Thymus (tissue), 11 donors: ENCODE measurements around the gene CHCHD4. TPM values are rescaled to one million over a fixed set of nuclear protein-coding genes. Genes with fewer than 3 reads are reported as not detected.

Experiments used
- DNase-seq, 9 donors: peaks; one replicate each; pipeline ENCODE4 v3.0.0-alpha.2; 2013; ENCODE audit warnings: low spot score in 9 of 9, low read depth in 6 of 9, missing footprints in 1 of 9
- H3K27ac ChIP-seq, 2 donors: one replicate each; pipeline ENCODE4 v1.5.1; 2013; ENCODE audit warnings: control low read depth in 1 of 2, low read depth in 1 of 2, low read length in 1 of 2, mild to moderate bottlenecking in 1 of 2, moderate library complexity in 1 of 2
- H3K27me3 ChIP-seq, 2 donors: one replicate each; pipeline ENCODE4 v1.5.1; 2013; ENCODE audit warnings: low read length in 1 of 2; ENCODE audit not compliant: control insufficient read depth in 2 of 2, insufficient read depth in 1 of 2
- H3K36me3 ChIP-seq, 2 donors: one replicate each; pipeline ENCODE4 v1.5.1; 2013; ENCODE audit warnings: low read length in 1 of 2, mild to moderate bottlenecking in 1 of 2, moderate library complexity in 1 of 2; ENCODE audit not compliant: control insufficient read depth in 2 of 2, insufficient read depth in 2 of 2
- H3K4me1 ChIP-seq, 2 donors: one replicate each; pipeline ENCODE4 v1.5.1; 2013; ENCODE audit warnings: low read length in 2 of 2; ENCODE audit not compliant: control insufficient read depth in 2 of 2, insufficient read depth in 2 of 2
- H3K4me3 ChIP-seq, 2 donors: one replicate each; pipeline ENCODE4 v1.5.1; 2013; ENCODE audit warnings: low read length in 2 of 2, control low read depth in 1 of 2, mild to moderate bottlenecking in 1 of 2
- H3K9me3 ChIP-seq, 2 donors: one replicate each; pipeline ENCODE4 v1.5.1; 2013; ENCODE audit warnings: low read length in 1 of 2, mild to moderate bottlenecking in 1 of 2; ENCODE audit not compliant: control insufficient read depth in 2 of 2, insufficient read depth in 1 of 2
- WGBS: extraction: QIAGEN DNeasy Blood & Tissue Kit; methylation state at CpG from one replicate; pipeline ENCODE4 v1.1.7; 2013; 5-methylcytosine and 5-hydroxymethylcytosine counted together
- polyA plus RNA-seq: library from polyadenylated mRNA; stranded (reverse); fragments of 200-250 nt; gene quantifications from one replicate; pipeline ENCODE4 v1.2.3, GENCODE V29; 2013
- total RNA-seq: library from RNA; stranded (reverse); fragments of 120-200 nt; gene quantifications from one replicate; pipeline ENCODE4 v1.2.4, GENCODE V29; 2013
- donor health status: healthy.

The CHCHD4 gene
- total and polyA plus RNA-seq, 2 donors: 10.8 to 14.4 TPM

DNA sequence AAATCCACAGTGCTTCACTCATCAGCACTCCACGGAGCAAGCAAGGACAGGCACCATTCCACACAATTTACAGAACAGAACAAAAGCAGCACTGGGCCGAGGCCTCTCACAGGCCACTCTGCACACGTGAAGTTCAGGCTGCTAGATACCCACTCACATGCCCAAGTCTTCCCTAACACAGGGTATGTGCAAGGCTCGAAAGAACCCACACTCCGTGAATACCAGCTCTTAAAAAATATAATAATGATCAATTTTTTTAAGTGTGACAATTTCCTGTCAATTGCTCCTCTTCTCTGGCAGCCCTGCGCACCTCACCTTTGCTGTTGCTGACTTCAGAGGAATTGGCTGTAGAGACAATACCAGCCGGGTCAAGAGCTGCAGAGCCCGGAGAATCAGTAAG is 34.8 kb upstream of the CHCHD4 start:
- no peaks in the 10 kb centered on the region for H3K27me3 ChIP-seq
- no peak overlapping the region for H3K4me3 ChIP-seq
- peaks cover 0 to 2% of the 10 kb centered on the region in 2 donors for H3K9me3 ChIP-seq
- 99% methylated on average over 8 of the region's 8 CpGs for WGBS
- peaks cover 0 to 13% of the 10 kb centered on the region in 2 donors for H3K4me1 ChIP-seq
- peaks cover 52 to 77% of the 10 kb centered on the region in 2 donors for H3K36me3 ChIP-seq
- no peak for DNase-seq
- no peak overlapping the region for H3K27ac ChIP-seq

DNA sequence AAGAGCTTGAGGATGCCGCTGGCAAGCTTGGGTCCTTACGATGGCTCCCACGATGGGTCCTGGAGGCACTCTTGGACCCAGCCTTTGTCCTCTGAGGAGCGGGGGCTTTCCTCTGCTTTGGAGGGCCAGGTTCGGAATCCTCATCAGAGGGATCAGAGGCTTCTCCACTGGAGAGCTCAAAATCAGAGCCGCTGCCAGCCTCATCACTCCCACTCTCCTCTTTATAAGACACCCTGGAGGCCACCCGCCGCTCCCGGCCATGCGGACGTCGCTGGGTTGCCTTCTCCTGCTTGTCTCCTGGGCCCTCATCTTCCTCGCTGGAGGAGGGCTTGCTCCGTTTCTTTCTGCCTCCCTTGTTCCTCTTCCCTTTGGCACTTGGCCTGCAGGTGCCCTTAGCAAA is 33.7 kb upstream of the CHCHD4 start:
- H3K27ac ChIP-seq: no peak overlapping the region
- DNase-seq: no peak
- peaks cover 0 to 15% of the 10 kb centered on the region in 2 donors for H3K4me1 ChIP-seq
- H3K36me3 ChIP-seq: peaks cover 49 to 79% of the 10 kb centered on the region in 2 donors
- H3K27me3 ChIP-seq: no peaks in the 10 kb centered on the region
- peaks cover 0 to 2% of the 10 kb centered on the region in 2 donors for H3K9me3 ChIP-seq
- WGBS: 94% methylated on average over 14 of the region's 14 CpGs
- no peak overlapping the region for H3K4me3 ChIP-seq

DNA sequence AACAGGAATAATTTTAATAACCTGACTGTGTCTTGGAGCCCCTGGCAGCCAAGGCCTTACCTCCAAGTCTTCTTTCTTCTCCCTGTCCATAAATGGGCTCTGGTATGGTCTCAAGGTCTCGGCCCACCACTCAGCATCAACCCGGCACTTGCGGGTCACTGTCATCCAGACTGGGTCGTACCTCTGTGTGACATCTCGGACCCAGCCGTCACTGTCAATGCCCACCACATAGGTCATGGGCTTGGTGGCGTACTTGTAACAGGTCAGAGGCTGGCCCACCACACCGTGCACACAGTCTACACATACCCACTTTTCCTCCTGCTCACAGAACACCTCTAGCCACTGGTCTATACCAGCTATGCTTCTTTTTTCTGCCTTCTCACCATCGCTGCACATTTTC is 33.3 kb upstream of the CHCHD4 start:
- Histone ChIP-seq H3K27me3 (no peaks in the 10 kb centered on the region), H3K4me3 (no peak overlapping the region), H3K4me1 (peaks cover 0 to 15% of the 10 kb centered on the region in 2 donors), H3K27ac (no peak overlapping the region), H3K9me3 (peaks cover 0 to 2% of the 10 kb centered on the region in 2 donors), H3K36me3 (peaks cover 50 to 78% of the 10 kb centered on the region in 2 donors)
- WGBS: over 99% methylated on average over 9 of the region's 9 CpGs
- no peak for DNase-seq

DNA sequence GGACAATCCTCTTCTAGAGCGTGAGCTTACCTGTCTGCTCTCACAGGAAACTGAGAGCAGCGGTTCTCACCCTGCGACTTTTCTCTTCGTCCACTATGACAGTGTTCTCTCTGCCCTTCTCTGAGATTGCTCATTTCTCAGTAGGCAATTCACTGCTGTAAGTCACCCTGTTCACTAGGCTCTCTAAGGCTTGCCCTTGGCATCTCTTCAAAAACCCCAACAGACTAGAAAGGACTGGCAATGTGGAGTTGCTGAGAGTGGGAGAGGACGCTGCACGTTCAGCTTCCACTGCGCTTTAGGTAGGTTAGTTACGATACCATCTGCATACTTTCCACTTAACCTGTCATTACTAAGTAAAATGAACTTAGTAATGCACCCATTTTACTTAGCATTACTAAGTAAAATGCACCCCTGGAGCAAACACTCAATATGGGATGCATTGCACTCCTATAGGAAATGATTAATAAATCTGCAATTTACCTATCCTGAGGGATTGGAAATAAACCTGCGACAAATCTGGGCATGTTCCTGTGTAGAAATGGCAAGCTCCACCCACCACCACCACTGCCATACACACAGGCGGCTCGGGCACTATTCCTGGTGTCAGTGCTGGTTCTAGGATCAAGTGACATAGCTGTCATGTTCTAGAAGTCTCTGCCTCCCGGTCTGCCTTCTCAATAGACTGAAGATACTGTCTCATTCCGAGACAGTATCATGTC is 32.3 kb upstream of the CHCHD4 start:
- 87% methylated on average over 13 of the region's 13 CpGs for WGBS
- DNase-seq: no peak

DNA sequence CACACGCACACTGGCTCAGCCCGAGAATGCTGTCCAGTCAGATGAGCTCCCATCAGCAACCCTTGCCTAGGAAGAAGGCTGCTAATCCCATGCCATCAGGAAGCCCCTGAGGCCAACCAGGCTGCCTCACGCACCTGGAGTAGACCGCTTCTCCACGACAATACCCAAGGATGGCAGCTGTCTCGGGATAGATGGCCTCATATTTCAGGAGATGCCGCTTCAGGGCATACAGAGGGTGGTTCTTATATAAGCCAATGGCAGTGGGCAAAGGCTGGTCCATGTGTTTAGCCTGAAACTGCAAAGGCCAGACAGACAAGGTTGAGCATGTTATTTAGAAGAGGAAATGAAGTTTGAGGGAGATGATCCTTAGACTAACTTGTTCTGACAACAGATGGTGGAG is 31.5 kb upstream of the CHCHD4 start:
- H3K36me3 ChIP-seq: peaks cover 48 to 76% of the 10 kb centered on the region in 2 donors
- H3K4me1 ChIP-seq: peaks cover 0 to 23% of the 10 kb centered on the region in 2 donors
- H3K9me3 ChIP-seq: no peaks in the 10 kb centered on the region
- no peak overlapping the region for H3K27ac ChIP-seq
- no peak for DNase-seq
- no peaks in the 10 kb centered on the region for H3K27me3 ChIP-seq
- WGBS: 95% methylated on average over 7 of the region's 7 CpGs
- H3K4me3 ChIP-seq: no peak overlapping the region

More for the DNA sequence above, 32.3 kb upstream of the CHCHD4 start:
- Histone ChIP-seq H3K4me1 (peaks cover 0 to 23% of the 10 kb centered on the region in 2 donors), H3K27ac (no peak overlapping the region), H3K4me3 (no peak overlapping the region), H3K9me3 (peaks cover 0 to 2% of the 10 kb centered on the region in 2 donors), H3K27me3 (no peaks in the 10 kb centered on the region), H3K36me3 (peaks cover 48 to 77% of the 10 kb centered on the region in 2 donors)

DNA sequence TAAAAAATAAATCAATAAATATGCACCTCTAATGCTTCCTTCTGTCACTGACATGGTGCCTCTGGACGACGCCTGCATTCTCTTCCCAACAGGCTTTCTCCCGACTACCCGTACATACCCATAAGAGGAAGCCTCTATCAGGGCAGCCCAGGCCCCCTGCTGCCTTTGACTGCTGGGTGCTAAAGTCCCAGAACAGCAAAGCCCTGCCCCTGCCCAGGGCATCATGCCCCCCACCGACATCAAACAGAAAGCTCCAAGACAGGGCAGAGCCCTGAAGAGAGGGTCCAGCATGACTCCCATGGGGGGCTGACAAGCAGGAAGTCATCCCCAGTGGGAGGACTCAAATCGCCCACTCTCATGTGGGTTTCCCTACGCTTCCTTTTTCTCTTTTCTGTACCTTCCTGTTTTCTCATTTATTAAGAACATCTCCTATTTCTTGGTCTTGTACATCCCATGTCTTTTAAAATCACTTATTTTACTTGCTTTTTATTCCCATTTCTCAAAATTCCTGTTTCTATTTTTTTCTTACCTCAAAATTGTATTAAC is 30.3 kb upstream of the CHCHD4 start:
- H3K4me3 ChIP-seq: no peak overlapping the region
- peaks cover 48 to 64% of the 10 kb centered on the region in 2 donors for H3K36me3 ChIP-seq
- H3K27me3 ChIP-seq: no peaks in the 10 kb centered on the region
- no peak overlapping the region for H3K27ac ChIP-seq
- DNase-seq: no peak
- H3K4me1 ChIP-seq: peaks cover 0 to 23% of the 10 kb centered on the region in 2 donors
- WGBS: 92% methylated on average over 7 of the region's 7 CpGs
- no peaks in the 10 kb centered on the region for H3K9me3 ChIP-seq

DNA sequence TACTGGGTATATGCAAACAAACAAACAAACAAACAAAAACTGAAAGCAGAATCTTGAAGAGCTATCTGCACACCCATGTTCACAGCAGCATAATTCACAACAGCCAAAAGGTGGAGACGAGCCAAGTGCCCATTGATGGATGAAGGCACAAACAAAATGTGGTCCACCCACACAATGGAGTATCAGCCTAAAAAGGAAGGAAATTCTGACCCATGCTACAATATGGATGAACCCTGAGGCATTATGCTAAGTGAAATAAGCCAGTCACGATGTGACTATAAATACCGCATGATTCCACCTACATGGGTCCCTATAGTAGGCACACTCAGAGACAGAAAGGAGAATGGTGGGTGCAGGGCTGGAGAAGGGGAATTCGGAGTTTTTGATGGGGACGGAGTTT is 29.6 kb upstream of the CHCHD4 start:
- H3K4me1 ChIP-seq: peaks cover 0 to 23% of the 10 kb centered on the region in 2 donors
- no peaks in the 10 kb centered on the region for H3K9me3 ChIP-seq
- 99% methylated on average over 5 of the region's 5 CpGs for WGBS
- no peak overlapping the region for H3K4me3 ChIP-seq
- peaks cover 46 to 58% of the 10 kb centered on the region in 2 donors for H3K36me3 ChIP-seq
- no peak for DNase-seq
- no peak overlapping the region for H3K27ac ChIP-seq
- H3K27me3 ChIP-seq: no peaks in the 10 kb centered on the region

DNA sequence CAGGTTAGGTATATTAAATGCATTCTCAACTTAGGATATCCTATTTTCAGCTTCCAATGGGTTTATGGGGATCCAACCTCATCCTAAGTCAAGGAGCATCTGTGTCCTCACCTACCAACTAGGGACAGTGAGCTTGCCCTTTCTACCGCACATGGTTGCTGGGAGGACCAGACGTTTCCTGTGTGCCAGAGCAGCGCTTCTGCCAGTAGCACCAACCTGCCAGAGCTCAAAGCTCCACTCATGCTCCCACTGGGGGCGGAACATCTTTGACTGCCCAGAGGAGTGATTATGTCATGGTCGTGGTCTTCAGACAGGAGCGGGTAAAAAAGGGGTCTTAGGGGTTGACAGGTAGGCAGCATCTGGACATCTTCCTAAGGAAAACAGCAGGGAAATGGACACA is 29.0 kb upstream of the CHCHD4 start:
- Histone ChIP-seq H3K27me3 (no peaks in the 10 kb centered on the region), H3K4me3 (no peak overlapping the region), H3K9me3 (no peaks in the 10 kb centered on the region), H3K4me1 (peaks cover 0 to 23% of the 10 kb centered on the region in 2 donors), H3K36me3 (peaks cover 41 to 53% of the 10 kb centered on the region in 2 donors), H3K27ac (no peak overlapping the region)
- WGBS: 97% methylated on average over 6 of the region's 6 CpGs
- no peak for DNase-seq

DNA sequence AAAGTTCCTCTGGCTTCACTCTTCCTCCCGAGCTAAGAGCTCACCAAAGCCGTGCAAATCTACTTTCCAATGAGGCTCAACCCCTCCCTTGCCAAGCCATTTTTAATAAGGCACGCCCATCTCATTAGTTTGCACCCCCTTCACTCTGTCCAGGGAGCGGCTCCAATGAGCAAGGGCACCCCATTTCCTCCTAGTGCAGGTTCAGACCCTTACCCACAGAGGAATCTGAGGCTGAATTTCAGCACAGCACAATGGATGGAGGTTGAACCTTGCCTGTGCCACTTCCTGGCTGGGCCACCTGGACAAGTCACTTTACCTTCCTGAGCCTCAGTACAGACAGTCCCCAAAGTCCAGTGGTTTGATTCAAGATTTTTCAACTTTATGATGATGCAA is 28.3 kb upstream of the CHCHD4 start:
- Histone ChIP-seq H3K36me3 (peaks cover 39 to 52% of the 10 kb centered on the region in 2 donors), H3K9me3 (no peaks in the 10 kb centered on the region), H3K27me3 (no peaks in the 10 kb centered on the region), H3K4me3 (no peak overlapping the region), H3K4me1 (peaks cover 0 to 23% of the 10 kb centered on the region in 2 donors), H3K27ac (no peak overlapping the region)
- 92% methylated on average over 4 of the region's 4 CpGs for WGBS
- no peak for DNase-seq
